Tibial artery (tissue), 4 donors: ENCODE data around the gene TMEM258.

ENCODE experiments used
- DNase-seq, 2 donors: peaks; one replicate each; pipeline ENCODE4 v3.0.0-alpha.2; 2019
- H3K27ac ChIP-seq, 2 donors: fragments of 200-600 bp; sonication (generic) in 1 of 2; 1 replicate in 1 of 2; 2 replicates in 1 of 2; pipeline ENCODE4 v1.5.1; 2018 to 2019; ENCODE audit warnings: mild to moderate bottlenecking in 1 of 2
- H3K27me3 ChIP-seq, 2 donors: fragments of 200-600 bp; sonication (generic) in 1 of 2; one replicate each; pipeline versions ENCODE4 v1.5.1 to v1.6.0; 2016 to 2019
- H3K36me3 ChIP-seq, 3 donors: fragments of 200-600 bp; sonication (generic) in 2 of 3; one replicate each; pipeline ENCODE4 v1.5.1; 2016 to 2019; ENCODE audit warnings: mild to moderate bottlenecking in 2 of 3
- H3K4me1 ChIP-seq, 4 donors: fragments of 200-600 bp; sonication (generic) in 2 of 4; 1 replicate in 3 of 4; 2 replicates in 1 of 4; pipeline ENCODE4 v1.5.1; 2016 to 2019
- H3K4me3 ChIP-seq, 2 donors: fragments of 200-600 bp; sonication (generic) in 1 of 2; 1 replicate in 1 of 2; 2 replicates in 1 of 2; pipeline ENCODE4 v1.5.1; 2018 to 2019; ENCODE audit warnings: mild to moderate bottlenecking in 2 of 2
- H3K9me3 ChIP-seq, 3 donors: fragments of 200-600 bp; sonication (generic) in 1 of 3; one replicate each; pipeline ENCODE4 v1.5.1; 2016 to 2019
- CTCF ChIP-seq, 2 experiments: fragments of 200-600 bp in 1 of 2; fragments of 450-650 bp in 1 of 2; IDR thresholded peaks; one replicate each; pipeline ENCODE4 v1.5.1; 2017 to 2019; ENCODE audit warnings: antibody characterized with exemption in 2 of 2, mild to moderate bottlenecking in 1 of 2, moderate library complexity in 1 of 2
- intact Hi-C: fragments of 100-400 bp; cut with DNase I; formaldehyde crosslinking; loops from one replicate; pipeline ENCODE4 v1.15.0; 2023; ENCODE audit warnings: low total_unique reads

The TMEM258 gene

GRCh38 chr11:61814247-61814957 lies 22.0 kb upstream of the TMEM258 start:
- intact Hi-C loops: no loop called here
- peaks cover 32 to 37% (median 37%) of the 10 kb centered on the region in 3 donors for H3K36me3 ChIP-seq
- DNase-seq: peak; percentile 57 to 76
- TF ChIP-seq CTCF (IDR thresholded peaks at IDR 0.05): no peak
- H3K4me1 ChIP-seq: peaks cover 0 to 11% (median 5%) of the 10 kb centered on the region in 4 donors
- peak overlapping the region; percentile 70 to 77 for H3K4me3 ChIP-seq
- peak overlapping the region; percentile 99 for H3K27ac ChIP-seq
- H3K27me3 ChIP-seq: no peaks in the 10 kb centered on the region
- no peaks in the 10 kb centered on the region for H3K9me3 ChIP-seq

GRCh38 chr11:61812736-61813411 lies 20.5 kb upstream of the TMEM258 start:
- no peak for TF ChIP-seq CTCF (IDR thresholded peaks at IDR 0.05)
- no peaks in the 10 kb centered on the region for H3K9me3 ChIP-seq
- peak in 1 of 2 donors; percentile 54 for DNase-seq
- H3K27me3 ChIP-seq: no peaks in the 10 kb centered on the region
- H3K36me3 ChIP-seq: peaks cover 43 to 52% (median 52%) of the 10 kb centered on the region in 3 donors
- peaks cover 0 to 9% (median 5%) of the 10 kb centered on the region in 4 donors for H3K4me1 ChIP-seq
- no peak overlapping the region for H3K4me3 ChIP-seq
- intact Hi-C loops: no loop called here
- no peak overlapping the region for H3K27ac ChIP-seq

GRCh38 chr11:61811831-61812230 lies 19.4 kb upstream of the TMEM258 start:
- TF ChIP-seq CTCF (IDR thresholded peaks at IDR 0.05): no peak
- DNase-seq: no peak
- intact Hi-C loops: no loop called here
- peaks cover 43 to 63% (median 58%) of the 10 kb centered on the region in 3 donors for H3K36me3 ChIP-seq
- no peak overlapping the region for H3K27ac ChIP-seq
- H3K4me1 ChIP-seq: no peaks in the 10 kb centered on the region
- no peak overlapping the region for H3K4me3 ChIP-seq
- no peaks in the 10 kb centered on the region for H3K27me3 ChIP-seq
- no peaks in the 10 kb centered on the region for H3K9me3 ChIP-seq

- DNase-seq: no peak
- no peaks in the 10 kb centered on the region for H3K27me3 ChIP-seq
- TF ChIP-seq CTCF (IDR thresholded peaks at IDR 0.05): no peak
- H3K27ac ChIP-seq: no peak overlapping the region
- no peaks in the 10 kb centered on the region for H3K4me1 ChIP-seq
- intact Hi-C loops: no loop called here
- peaks cover 53 to 71% (median 64%) of the 10 kb centered on the region in 3 donors for H3K36me3 ChIP-seq
- no peaks in the 10 kb centered on the region for H3K9me3 ChIP-seq
- no peak overlapping the region for H3K4me3 ChIP-seq
Measured at GRCh38 chr11:61810671-61811175, 18.3 kb upstream of the TMEM258 start.

- no peak overlapping the region for H3K4me3 ChIP-seq
- intact Hi-C loops: no loop called here
- H3K36me3 ChIP-seq: peaks cover 74 to 95% (median 84%) of the 10 kb centered on the region in 3 donors
- no peaks in the 10 kb centered on the region for H3K27me3 ChIP-seq
- no peaks in the 10 kb centered on the region for H3K9me3 ChIP-seq
- no peak for DNase-seq
- no peaks in the 10 kb centered on the region for H3K4me1 ChIP-seq
- no peak overlapping the region for H3K27ac ChIP-seq
- TF ChIP-seq CTCF (IDR thresholded peaks at IDR 0.05): no peak
Measured at GRCh38 chr11:61806785-61807184, 14.4 kb upstream of the TMEM258 start.
